K562 (cell line): ENCODE data around the gene MRPS31. TPM values are rescaled to one million over a fixed set of nuclear protein-coding genes. Genes with fewer than 3 reads are reported as not detected.

Experiments used
- CREM ChIP-seq: IDR thresholded peaks from 2 replicates; pipeline ENCODE4 v1.6.1; 2014; ENCODE audit warnings: antibody characterized with exemption, low read depth
- FOSL1 ChIP-seq: fragments of 200-800 bp; sonication (Bioruptor generic); conservative IDR thresholded peaks from 2 replicates; pipeline ENCODE4 v1.6.1; 2016; ENCODE audit warnings: missing genetic modification characterization, missing compliant biosample characterization
- FOXK1 ChIP-seq: sonication (generic); formaldehyde crosslinking; IDR thresholded peaks from 2 replicates; pipeline ENCODE4 v1.8.0; 2022; ENCODE audit warnings: missing genetic modification reagents, mild to moderate bottlenecking, borderline replicate concordance
- GABPA ChIP-seq: fragments of 200-800 bp; sonication (Bioruptor generic); conservative IDR thresholded peaks from 2 replicates; pipeline ENCODE4 v1.6.1; 2016; ENCODE audit warnings: low read depth, missing genetic modification characterization, missing compliant biosample characterization
- HNRNPLL ChIP-seq: fragments of 200-400 bp; formaldehyde crosslinking; IDR thresholded peaks from 2 replicates; pipeline ENCODE4 v1.6.1; 2017; ENCODE audit warnings: low read length, low read depth, mild to moderate bottlenecking; ENCODE audit not compliant: poor library complexity, severe bottlenecking
- MAFK ChIP-seq: IDR thresholded peaks from 2 replicates; pipeline ENCODE4 v1.6.1; 2011; ENCODE audit warnings: low read length, improper control_type of control experiment
- TEAD2 ChIP-seq: fragments of 450-650 bp; IDR thresholded peaks from 2 replicates; pipeline ENCODE4 v1.6.1; 2016; ENCODE audit warnings: missing genetic modification characterization, control low read depth, missing compliant biosample characterization
- TRIM28 ChIP-seq: fragments of 450-650 bp; IDR thresholded peaks from 2 replicates; pipeline ENCODE4 v1.6.1; 2017
- U2AF1 ChIP-seq: fragments of 200-400 bp; formaldehyde crosslinking; optimal IDR thresholded peaks from 2 replicates; pipeline ENCODE3; 2017; ENCODE audit warnings: mild to moderate bottlenecking, low read depth, low read length, moderate library complexity
- ZNF766 ChIP-seq: fragments of 200-800 bp; sonication (Bioruptor generic); conservative IDR thresholded peaks from 2 replicates; pipeline ENCODE4 v1.6.1; 2016; ENCODE audit warnings: missing genetic modification characterization, missing compliant biosample characterization
- polyA plus RNA-seq, 8 experiments: library from polyadenylated mRNA; depleted of rRNA in 4 of 8; stranded (reverse) in 5 of 8; unstranded in 3 of 8; fragments of >200 nt; fragmentation: Nextera tagmentation in 2 of 8; fragmentation: Illumina TruSeq in 1 of 8; extraction: Ambion mirVana in 2 of 8; extraction: Trizol in 1 of 8; gene quantifications; 2 replicates each; pipeline versions ENCODE4 v1.2.1 to v1.2.3, GENCODE V29; 2011 to 2014; ENCODE audit warnings: inconsistent platforms in 1 of 8, missing spikeins in 1 of 8
- total RNA-seq, 7 experiments: library from RNA; depleted of rRNA in 6 of 7; stranded (reverse); fragments of >200 nt in 6 of 7; fragmentation: Illumina TruSeq in 2 of 7; extraction: Trizol in 2 of 7; gene quantifications; 2 replicates each; pipeline versions ENCODE4 v1.2.1 to v1.2.3, GENCODE V29; 2011 to 2021; ENCODE audit warnings: low replicate concordance in 1 of 7
- TF ChIP-seq, protein P1 (sequence below), 3 experiments: fragments of 200-800 bp in 1 of 3; fragments of 250-450 bp in 1 of 3; fragments of 450-650 bp in 1 of 3; sonication (Bioruptor Pico) in 1 of 3; sonication (Bioruptor generic) in 1 of 3; formaldehyde crosslinking in 1 of 3; IDR thresholded peaks; 2 replicates each; pipeline versions ENCODE4 v1.6.1 to v1.8.0; 2016 to 2022; ENCODE audit warnings: mild to moderate bottlenecking in 2 of 3, missing genetic modification characterization in 2 of 3, missing compliant biosample characterization in 1 of 3, moderate library complexity in 1 of 3
- TF ChIP-seq, protein P2 (sequence below): sonication (generic); formaldehyde crosslinking; IDR thresholded peaks from 2 replicates; pipeline ENCODE4 v1.8.1; 2022; ENCODE audit warnings: missing genetic modification reagents
- TF ChIP-seq, protein P3 (sequence below), 2 experiments: fragments of 450-650 bp in 1 of 2; sonication (generic) in 1 of 2; formaldehyde crosslinking in 1 of 2; IDR thresholded peaks in 1 of 2; conservative IDR thresholded peaks in 1 of 2; 2 replicates each; pipeline versions ENCODE4 v1.6.1 to v1.8.1; 2016 to 2023; ENCODE audit warnings: mild to moderate bottlenecking in 2 of 2, moderate library complexity in 2 of 2, inconsistent platforms in 1 of 2, missing genetic modification reagents in 1 of 2

The MRPS31 gene
- total and polyA plus RNA-seq, 9 of the 15 experiments (the other 6 are each of a cell fraction or from before 2014, with no cell fraction given) = 20.3 to 57.8 (median 37.1) TPM

DNA sequence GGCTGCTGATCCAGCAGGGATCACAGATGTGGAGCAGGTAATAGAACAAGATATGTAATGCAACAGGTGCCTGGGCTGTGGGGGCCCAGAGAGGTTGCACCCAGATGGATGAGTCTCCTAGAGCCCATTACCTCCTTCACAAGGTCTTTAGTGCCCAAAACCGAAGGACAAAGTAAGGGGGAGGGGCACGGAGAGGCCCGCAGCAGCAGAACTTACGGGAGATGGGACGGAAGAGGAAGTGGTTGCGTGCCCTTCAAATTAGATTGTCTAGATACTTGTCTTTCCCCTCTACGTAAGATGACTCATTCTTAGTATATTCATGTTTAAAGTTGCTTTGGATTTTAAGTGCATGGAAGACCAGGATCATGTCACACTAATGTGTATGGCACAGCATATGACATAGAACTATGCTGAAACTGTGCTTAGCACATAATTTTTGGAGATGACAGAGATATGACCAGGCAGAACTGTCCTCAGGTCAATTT lies 5.7 kb upstream of the MRPS31 start (continued):
- TF ChIP-seq, protein P1, sequence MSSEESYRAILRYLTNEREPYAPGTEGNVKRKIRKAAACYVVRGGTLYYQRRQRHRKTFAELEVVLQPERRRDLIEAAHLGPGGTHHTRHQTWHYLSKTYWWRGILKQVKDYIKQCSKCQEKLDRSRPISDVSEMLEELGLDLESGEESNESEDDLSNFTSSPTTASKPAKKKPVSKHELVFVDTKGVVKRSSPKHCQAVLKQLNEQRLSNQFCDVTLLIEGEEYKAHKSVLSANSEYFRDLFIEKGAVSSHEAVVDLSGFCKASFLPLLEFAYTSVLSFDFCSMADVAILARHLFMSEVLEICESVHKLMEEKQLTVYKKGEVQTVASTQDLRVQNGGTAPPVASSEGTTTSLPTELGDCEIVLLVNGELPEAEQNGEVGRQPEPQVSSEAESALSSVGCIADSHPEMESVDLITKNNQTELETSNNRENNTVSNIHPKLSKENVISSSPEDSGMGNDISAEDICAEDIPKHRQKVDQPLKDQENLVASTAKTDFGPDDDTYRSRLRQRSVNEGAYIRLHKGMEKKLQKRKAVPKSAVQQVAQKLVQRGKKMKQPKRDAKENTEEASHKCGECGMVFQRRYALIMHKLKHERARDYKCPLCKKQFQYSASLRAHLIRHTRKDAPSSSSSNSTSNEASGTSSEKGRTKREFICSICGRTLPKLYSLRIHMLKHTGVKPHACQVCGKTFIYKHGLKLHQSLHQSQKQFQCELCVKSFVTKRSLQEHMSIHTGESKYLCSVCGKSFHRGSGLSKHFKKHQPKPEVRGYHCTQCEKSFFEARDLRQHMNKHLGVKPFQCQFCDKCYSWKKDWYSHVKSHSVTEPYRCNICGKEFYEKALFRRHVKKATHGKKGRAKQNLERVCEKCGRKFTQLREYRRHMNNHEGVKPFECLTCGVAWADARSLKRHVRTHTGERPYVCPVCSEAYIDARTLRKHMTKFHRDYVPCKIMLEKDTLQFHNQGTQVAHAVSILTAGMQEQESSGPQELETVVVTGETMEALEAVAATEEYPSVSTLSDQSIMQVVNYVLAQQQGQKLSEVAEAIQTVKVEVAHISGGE (CRISPR knock-in tag; IDR thresholded peaks at IDR 0.05) = peak in 1 of 3 experiments; percentile 53; a peak in 1 of 6 replicates
- TF ChIP-seq U2AF1 (no peak), FOXK1 (CRISPR knock-in tag) (no peak), TEAD2 (tag) (no peak), HNRNPLL (peak; percentile 31), CREM (0 out of 2 replicates have a peak, but pooled peaks have one; percentile 25), TRIM28 (no peak), GABPA (tag) (peak; percentile 72), FOSL1 (tag) (peak; percentile 83), MAFK (no peak), ZNF766 (CRISPR knock-in tag) (no peak)
- TF ChIP-seq, protein P2, sequence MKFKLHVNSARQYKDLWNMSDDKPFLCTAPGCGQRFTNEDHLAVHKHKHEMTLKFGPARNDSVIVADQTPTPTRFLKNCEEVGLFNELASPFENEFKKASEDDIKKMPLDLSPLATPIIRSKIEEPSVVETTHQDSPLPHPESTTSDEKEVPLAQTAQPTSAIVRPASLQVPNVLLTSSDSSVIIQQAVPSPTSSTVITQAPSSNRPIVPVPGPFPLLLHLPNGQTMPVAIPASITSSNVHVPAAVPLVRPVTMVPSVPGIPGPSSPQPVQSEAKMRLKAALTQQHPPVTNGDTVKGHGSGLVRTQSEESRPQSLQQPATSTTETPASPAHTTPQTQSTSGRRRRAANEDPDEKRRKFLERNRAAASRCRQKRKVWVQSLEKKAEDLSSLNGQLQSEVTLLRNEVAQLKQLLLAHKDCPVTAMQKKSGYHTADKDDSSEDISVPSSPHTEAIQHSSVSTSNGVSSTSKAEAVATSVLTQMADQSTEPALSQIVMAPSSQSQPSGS (CRISPR knock-in tag) = no peak
- TF ChIP-seq, protein P3, sequence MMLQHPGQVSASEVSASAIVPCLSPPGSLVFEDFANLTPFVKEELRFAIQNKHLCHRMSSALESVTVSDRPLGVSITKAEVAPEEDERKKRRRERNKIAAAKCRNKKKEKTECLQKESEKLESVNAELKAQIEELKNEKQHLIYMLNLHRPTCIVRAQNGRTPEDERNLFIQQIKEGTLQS (IDR thresholded peaks at IDR 0.05) = peak; percentile 73
- TF ChIP-seq, protein P3 (CRISPR knock-in tag; conservative IDR thresholded peaks at IDR 0.05) = no peak
